ENCODE results near the gene EZR. TPM values are rescaled to one million over a fixed set of nuclear protein-coding genes. Genes with fewer than 3 reads are reported as not detected.

EZR gene
- total RNA-seq, 2 donors from 2014 or later: 161 to 197 TPM

- no peak for DNase-seq (ENCODE audit: low spot score)
- H3K4me3 ChIP-seq: no peak overlapping the region
- TF ChIP-seq CTCF (IDR thresholded peaks at IDR 0.05): no peak
- no peaks in the 10 kb centered on the region for H3K36me3 ChIP-seq
- no peaks in the 10 kb centered on the region for H3K27me3 ChIP-seq
- peaks cover 0 to 7% of the 10 kb centered on the region in 2 donors for H3K9me3 ChIP-seq
- H3K27ac ChIP-seq: no peak overlapping the region
- no peaks in the 10 kb centered on the region for H3K4me1 ChIP-seq
These were observed 81.2 kb downstream of the EZR start for GRCh38 chr6:158737710-158738615.

GRCh38 chr6:158737082-158737709 lies 82.0 kb downstream of the EZR start:
- H3K4me1 ChIP-seq: no peaks in the 10 kb centered on the region
- no peak for DNase-seq (ENCODE audit: low spot score)
- no peak overlapping the region for H3K27ac ChIP-seq
- H3K27me3 ChIP-seq: no peaks in the 10 kb centered on the region
- no peak overlapping the region for H3K4me3 ChIP-seq
- TF ChIP-seq CTCF (IDR thresholded peaks at IDR 0.05): no peak
- H3K36me3 ChIP-seq: no peaks in the 10 kb centered on the region
- peaks cover 0 to 7% of the 10 kb centered on the region in 2 donors for H3K9me3 ChIP-seq

GRCh38 chr6:158735009-158735408 lies 84.2 kb downstream of the EZR start:
- TF ChIP-seq CTCF (IDR thresholded peaks at IDR 0.05): no peak
- H3K9me3 ChIP-seq: peaks cover 0 to 7% of the 10 kb centered on the region in 2 donors
- H3K27me3 ChIP-seq: no peaks in the 10 kb centered on the region
- no peaks in the 10 kb centered on the region for H3K4me1 ChIP-seq
- no peak for DNase-seq (ENCODE audit: low spot score)
- no peaks in the 10 kb centered on the region for H3K36me3 ChIP-seq
- H3K4me3 ChIP-seq: no peak overlapping the region
- no peak overlapping the region for H3K27ac ChIP-seq

- Histone ChIP-seq H3K9me3 (no peaks in the 10 kb centered on the region), H3K4me3 (no peak overlapping the region), H3K27ac (no peak overlapping the region), H3K27me3 (no peaks in the 10 kb centered on the region), H3K4me1 (no peaks in the 10 kb centered on the region), H3K36me3 (no peaks in the 10 kb centered on the region)
- no peak for TF ChIP-seq CTCF (IDR thresholded peaks at IDR 0.05)
- no peak for DNase-seq (ENCODE audit: low spot score)
These were observed 88.6 kb downstream of the EZR start for GRCh38 chr6:158730541-158730907.

- Histone ChIP-seq H3K27ac (no peak overlapping the region), H3K9me3 (no peaks in the 10 kb centered on the region), H3K4me1 (no peaks in the 10 kb centered on the region), H3K36me3 (no peaks in the 10 kb centered on the region), H3K4me3 (no peak overlapping the region), H3K27me3 (no peaks in the 10 kb centered on the region)
- DNase-seq (ENCODE audit: low spot score): no peak
- TF ChIP-seq CTCF (IDR thresholded peaks at IDR 0.05): no peak
These were observed 89.1 kb downstream of the EZR start for GRCh38 chr6:158729906-158730540.

All from right atrium auricular region (tissue), 2 donors.